Fibroblast of lung (primary cell): ENCODE results near the gene TOMM70.

Source experiments
- CTCF ChIP-seq, 2 donors: IDR thresholded peaks in 1 of 2; conservative IDR thresholded peaks in 1 of 2; 1 replicate in 1 of 2; 2 replicates in 1 of 2; pipeline ENCODE4 v1.5.1; 2011 to 2012; ENCODE audit warnings: low read length in 2 of 2, control low read depth in 1 of 2, inconsistent platforms in 1 of 2, low read depth in 1 of 2, mild to moderate bottlenecking in 1 of 2
- EZH2 ChIP-seq: IDR thresholded peaks from 2 replicates; pipeline ENCODE4 v1.5.1; 2012; ENCODE audit warnings: low read length, control low read depth, mild to moderate bottlenecking; ENCODE audit errors: missing control alignments

GRCh38 chr3:100352296-100353231 lies 48.3 kb downstream of the TOMM70 start:
- no peak for TF ChIP-seq CTCF (conservative IDR thresholded peaks at IDR 0.05 in 1 of 2, IDR thresholded peaks at IDR 0.05 in 1 of 2; ENCODE audit: low read depth in 1 of 2, low read length in 2 of 2)
- TF ChIP-seq EZH2, result no peak
